Thyroid gland (tissue), 4 donors: ENCODE data around the gene TLE1.

Experiments used
- POLR2A ChIP-seq, 2 donors: fragments of 450-650 bp; IDR thresholded peaks; one replicate each; pipeline ENCODE4 v1.6.1; 2017; ENCODE audit warnings: antibody characterized with exemption in 2 of 2, mild to moderate bottlenecking in 2 of 2, moderate library complexity in 1 of 2
- TF ChIP-seq, protein P1 (sequence below), 6 experiments: fragments of 200-600 bp in 3 of 6; fragments of 450-650 bp in 3 of 6; sonication (generic) in 3 of 6; IDR thresholded peaks; one replicate each; pipeline ENCODE4 v1.5.1; 2016 to 2019; ENCODE audit warnings: antibody characterized with exemption in 6 of 6, mild to moderate bottlenecking in 2 of 6, inconsistent platforms in 1 of 6, moderate library complexity in 1 of 6

- TF ChIP-seq, protein P1, sequence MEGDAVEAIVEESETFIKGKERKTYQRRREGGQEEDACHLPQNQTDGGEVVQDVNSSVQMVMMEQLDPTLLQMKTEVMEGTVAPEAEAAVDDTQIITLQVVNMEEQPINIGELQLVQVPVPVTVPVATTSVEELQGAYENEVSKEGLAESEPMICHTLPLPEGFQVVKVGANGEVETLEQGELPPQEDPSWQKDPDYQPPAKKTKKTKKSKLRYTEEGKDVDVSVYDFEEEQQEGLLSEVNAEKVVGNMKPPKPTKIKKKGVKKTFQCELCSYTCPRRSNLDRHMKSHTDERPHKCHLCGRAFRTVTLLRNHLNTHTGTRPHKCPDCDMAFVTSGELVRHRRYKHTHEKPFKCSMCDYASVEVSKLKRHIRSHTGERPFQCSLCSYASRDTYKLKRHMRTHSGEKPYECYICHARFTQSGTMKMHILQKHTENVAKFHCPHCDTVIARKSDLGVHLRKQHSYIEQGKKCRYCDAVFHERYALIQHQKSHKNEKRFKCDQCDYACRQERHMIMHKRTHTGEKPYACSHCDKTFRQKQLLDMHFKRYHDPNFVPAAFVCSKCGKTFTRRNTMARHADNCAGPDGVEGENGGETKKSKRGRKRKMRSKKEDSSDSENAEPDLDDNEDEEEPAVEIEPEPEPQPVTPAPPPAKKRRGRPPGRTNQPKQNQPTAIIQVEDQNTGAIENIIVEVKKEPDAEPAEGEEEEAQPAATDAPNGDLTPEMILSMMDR (IDR thresholded peaks at IDR 0.05): no peak
- no peak for TF ChIP-seq POLR2A (IDR thresholded peaks at IDR 0.05)
Observed at GRCh38 chr9:81717061-81717746, 27.9 kb upstream of the TLE1 start.
